Duodenal mucosa (tissue), 2 donors: ENCODE results near the gene GRB14.
"Not testable (repeated sequence)": the region's sequence is repeated elsewhere in the genome, so short reads cannot be mapped to it uniquely, and the experiment has no call there.

Experiments
- H3K27ac ChIP-seq: one replicate; pipeline ENCODE4 v1.7.0; 2013; ENCODE audit warnings: low read depth, low read length
- H3K27me3 ChIP-seq, 2 donors: one replicate each; pipeline ENCODE4 v1.7.0; 2013; ENCODE audit warnings: low read length in 2 of 2, control low read depth in 1 of 2; ENCODE audit not compliant: insufficient read depth in 2 of 2, control insufficient read depth in 1 of 2
- H3K36me3 ChIP-seq, 2 donors: one replicate each; pipeline ENCODE4 v1.7.0; 2013; ENCODE audit warnings: low read length in 2 of 2, control low read depth in 1 of 2; ENCODE audit not compliant: insufficient read depth in 2 of 2, control insufficient read depth in 1 of 2
- H3K4me1 ChIP-seq, 2 donors: one replicate each; pipeline ENCODE4 v1.7.0; 2013; ENCODE audit warnings: low read length in 2 of 2, control low read depth in 1 of 2; ENCODE audit not compliant: insufficient read depth in 2 of 2, control insufficient read depth in 1 of 2
- H3K4me3 ChIP-seq, 2 donors: one replicate each; pipeline ENCODE4 v1.7.0; 2013; ENCODE audit warnings: low read length in 2 of 2, low read depth in 1 of 2
- H3K9ac ChIP-seq, 2 donors: one replicate each; pipeline ENCODE4 v1.7.0; 2013; ENCODE audit warnings: low read length in 2 of 2, low read depth in 1 of 2
- H3K9me3 ChIP-seq, 2 donors: one replicate each; pipeline ENCODE4 v1.7.0; 2013; ENCODE audit warnings: low read length in 2 of 2, control low read depth in 1 of 2; ENCODE audit not compliant: control insufficient read depth in 1 of 2

The GRB14 gene

DNA sequence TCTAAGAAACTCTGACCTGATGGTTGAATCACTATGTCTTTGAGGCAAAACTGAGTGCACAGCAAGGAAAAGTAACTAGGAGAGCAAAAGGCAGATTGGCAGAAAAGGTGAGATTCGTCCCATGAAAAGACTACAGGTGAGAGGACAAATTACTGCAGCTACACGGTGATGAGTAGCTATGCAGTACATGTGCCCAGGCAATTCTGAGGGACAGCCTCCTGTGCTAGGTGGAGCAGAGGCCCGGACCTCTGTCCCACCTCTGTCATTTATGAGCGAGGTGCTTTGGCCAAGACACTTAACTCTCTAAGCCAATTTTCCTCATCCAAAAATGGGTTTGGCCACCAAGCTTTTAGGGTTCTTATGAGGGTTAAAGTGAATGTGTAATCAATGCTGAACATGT lies 59.9 kb downstream of the GRB14 start:
- H3K4me1 ChIP-seq: no peaks in the 10 kb centered on the region
- no peaks in the 10 kb centered on the region for H3K9me3 ChIP-seq
- H3K9ac ChIP-seq: no peak overlapping the region
- H3K4me3 ChIP-seq: no peak overlapping the region
- no peaks in the 10 kb centered on the region for H3K36me3 ChIP-seq
- H3K27ac ChIP-seq: no peak overlapping the region
- no peaks in the 10 kb centered on the region for H3K27me3 ChIP-seq

DNA sequence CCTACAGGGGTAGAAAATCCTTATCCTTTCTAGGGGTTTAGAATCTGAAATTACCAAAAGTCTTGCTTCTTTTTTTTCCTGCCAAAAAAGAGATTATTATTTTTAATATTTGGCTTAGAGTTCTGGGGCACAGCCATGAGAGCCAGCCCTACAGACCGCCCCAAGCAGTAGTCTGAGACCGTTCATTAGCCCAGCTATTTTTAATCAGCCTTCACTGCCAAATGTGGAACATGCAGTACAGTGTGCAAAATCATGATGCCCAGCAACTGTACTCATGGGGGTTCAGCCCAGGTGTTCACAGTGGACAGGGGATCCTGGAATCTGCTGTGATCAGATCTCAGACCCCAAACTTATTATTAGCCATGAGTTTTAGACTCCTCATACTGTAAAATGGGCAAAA lies 60.4 kb downstream of the GRB14 start:
- Histone ChIP-seq H3K36me3 (no peaks in the 10 kb centered on the region), H3K27me3 (no peaks in the 10 kb centered on the region), H3K4me1 (no peaks in the 10 kb centered on the region), H3K4me3 (no peak overlapping the region), H3K27ac (no peak overlapping the region), H3K9ac (no peak overlapping the region), H3K9me3 (no peaks in the 10 kb centered on the region)

DNA sequence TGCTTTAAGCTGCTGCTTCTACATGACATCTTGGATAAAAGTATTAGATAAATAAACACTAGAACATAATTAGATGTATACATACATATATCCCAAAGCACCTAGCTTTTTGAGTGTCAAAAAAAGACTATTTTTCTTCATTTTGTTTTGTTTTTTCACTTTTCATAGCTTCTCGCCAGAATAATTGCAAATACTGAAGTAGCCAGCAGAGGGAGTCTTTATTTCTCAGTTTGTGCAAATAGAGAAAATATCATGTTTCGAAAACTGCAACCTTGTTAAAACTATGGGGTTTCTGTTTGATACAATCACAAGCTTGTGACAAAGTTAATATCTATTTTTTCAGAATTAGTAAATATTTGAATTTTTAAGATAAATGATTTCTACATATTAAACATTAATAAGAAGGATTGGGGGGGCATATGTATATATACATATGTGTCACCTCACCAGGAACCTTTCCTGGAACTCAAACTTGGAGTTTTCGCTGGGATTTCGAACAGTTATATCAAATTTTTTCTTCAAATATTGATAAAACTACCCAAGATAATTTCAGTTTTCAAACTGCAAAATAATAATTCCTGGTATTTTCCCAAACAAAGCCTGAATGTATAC lies 61.0 kb downstream of the GRB14 start:
- H3K27ac ChIP-seq: no peak overlapping the region

DNA sequence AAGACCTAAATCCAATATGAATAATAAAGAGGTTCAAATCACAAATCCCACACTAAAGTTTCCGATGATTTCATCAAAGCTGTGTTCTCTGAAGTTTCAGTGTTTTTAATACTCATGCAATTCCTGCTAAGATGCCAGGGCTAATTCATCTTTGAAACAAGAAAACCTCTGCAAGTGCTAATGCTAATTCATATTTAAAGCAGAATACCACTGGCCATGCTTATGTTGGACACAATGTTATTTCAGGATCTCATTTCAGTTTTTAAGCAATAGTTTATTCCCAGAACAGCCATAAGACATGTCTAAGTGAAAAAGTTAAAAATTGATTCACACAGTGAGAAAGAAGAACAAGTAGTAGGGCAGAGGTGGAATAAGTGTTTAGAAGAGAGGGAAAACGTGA lies 62.8 kb downstream of the GRB14 start:
- Histone ChIP-seq H3K27me3 (no peaks in the 10 kb centered on the region), H3K27ac (no peak overlapping the region), H3K9me3 (no peaks in the 10 kb centered on the region), H3K4me1 (no peaks in the 10 kb centered on the region), H3K4me3 (no peak overlapping the region), H3K9ac (no peak overlapping the region), H3K36me3 (no peaks in the 10 kb centered on the region)

More for the DNA sequence above, 61.0 kb downstream of the GRB14 start:
- H3K4me3 ChIP-seq: no peak overlapping the region
- no peaks in the 10 kb centered on the region for H3K27me3 ChIP-seq
- no peaks in the 10 kb centered on the region for H3K9me3 ChIP-seq
- H3K36me3 ChIP-seq: no peaks in the 10 kb centered on the region
- no peak overlapping the region for H3K9ac ChIP-seq
- no peaks in the 10 kb centered on the region for H3K4me1 ChIP-seq

DNA sequence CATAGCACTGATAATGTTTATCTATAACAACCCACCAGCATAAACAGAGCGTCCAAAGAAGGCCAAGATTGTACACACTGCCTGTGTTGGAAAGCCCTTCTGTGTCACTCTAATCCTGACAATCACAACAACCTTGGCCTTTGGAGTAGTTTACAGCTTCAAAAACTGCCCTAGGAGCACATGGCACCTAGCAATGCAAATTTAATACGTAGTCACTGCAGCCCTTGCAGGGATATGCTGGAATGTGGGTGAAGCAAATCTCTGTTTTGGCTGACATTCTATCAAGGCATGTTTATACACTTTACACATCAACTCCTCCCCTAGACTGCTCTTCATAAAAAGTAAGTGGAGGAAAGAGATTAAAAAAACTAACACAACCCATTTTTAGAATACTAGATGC lies 66.8 kb downstream of the GRB14 start:
- Histone ChIP-seq H3K36me3 (no peaks in the 10 kb centered on the region), H3K4me1 (no peaks in the 10 kb centered on the region), H3K9me3 (no peaks in the 10 kb centered on the region), H3K27ac (no peak overlapping the region), H3K9ac (no peak overlapping the region), H3K27me3 (no peaks in the 10 kb centered on the region), H3K4me3 (no peak overlapping the region)

DNA sequence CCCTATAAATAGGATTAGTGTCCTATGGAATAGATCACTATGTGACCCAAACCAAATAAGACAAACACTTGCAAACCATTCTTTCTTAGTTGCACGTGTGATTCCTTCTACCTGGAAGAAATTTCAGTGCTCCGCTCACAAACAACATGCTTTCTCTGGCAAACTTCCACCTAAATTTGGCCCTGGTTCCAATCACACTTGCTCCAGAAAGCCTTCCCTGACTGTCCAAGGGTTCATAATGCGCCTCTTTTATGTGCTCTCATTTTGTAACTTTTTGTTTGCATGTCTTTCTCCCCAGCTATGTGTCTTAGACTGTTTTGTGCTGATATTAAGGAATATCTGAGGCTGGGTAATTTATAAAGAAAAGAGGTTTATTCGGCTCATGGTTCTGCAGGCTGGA lies 69.8 kb downstream of the GRB14 start:
- H3K27ac ChIP-seq: no peak overlapping the region
- H3K9ac ChIP-seq: no peak overlapping the region
- no peaks in the 10 kb centered on the region for H3K9me3 ChIP-seq
- no peaks in the 10 kb centered on the region for H3K27me3 ChIP-seq
- H3K4me3 ChIP-seq: no peak overlapping the region
- no peaks in the 10 kb centered on the region for H3K36me3 ChIP-seq
- no peaks in the 10 kb centered on the region for H3K4me1 ChIP-seq

DNA sequence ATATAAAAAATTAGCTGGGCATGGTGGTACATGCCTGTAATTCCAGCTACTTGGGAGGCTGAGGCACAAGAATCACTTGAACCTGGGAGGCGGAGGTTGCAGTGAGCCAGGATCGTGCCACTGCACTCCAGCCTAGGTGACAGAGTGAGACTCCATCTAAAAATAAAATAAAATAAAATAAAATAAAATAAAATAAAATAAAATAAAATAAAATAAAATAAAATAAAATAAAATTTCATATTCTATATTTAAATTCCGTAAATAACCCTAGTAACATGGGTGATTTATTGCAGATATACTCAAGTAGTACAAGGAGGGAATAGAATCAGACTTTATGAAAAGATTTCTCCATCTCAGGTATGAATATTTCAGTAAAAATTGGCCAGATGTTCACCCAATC lies 71.6 kb downstream of the GRB14 start:
- H3K4me1 ChIP-seq, H3K36me3 ChIP-seq, H3K9ac ChIP-seq, H3K27me3 ChIP-seq, H3K27ac ChIP-seq, H3K9me3 ChIP-seq, H3K4me3 ChIP-seq: not testable (repeated sequence)

DNA sequence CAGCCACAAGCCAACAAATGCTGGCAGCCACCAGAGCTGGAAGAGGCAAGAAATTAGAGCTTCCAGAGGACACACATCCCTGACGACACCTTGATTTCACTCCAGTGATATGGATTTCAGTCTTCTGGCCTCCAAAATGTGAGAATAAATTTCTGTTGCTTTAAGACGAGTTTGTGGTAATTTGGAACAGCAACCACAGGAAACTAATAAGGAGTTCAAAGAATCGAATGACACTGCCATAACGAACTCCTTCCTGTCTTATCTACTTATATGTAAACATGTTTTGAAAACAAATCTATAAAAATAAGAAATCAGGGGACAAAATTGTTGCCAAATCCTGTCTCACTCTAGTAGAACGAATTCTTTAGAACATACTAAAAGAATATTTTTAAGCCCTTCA lies 75.8 kb downstream of the GRB14 start:
- Histone ChIP-seq H3K9me3 (no peaks in the 10 kb centered on the region), H3K4me3 (no peak overlapping the region), H3K36me3 (no peaks in the 10 kb centered on the region), H3K9ac (no peak overlapping the region), H3K4me1 (no peaks in the 10 kb centered on the region), H3K27ac (no peak overlapping the region), H3K27me3 (no peaks in the 10 kb centered on the region)

DNA sequence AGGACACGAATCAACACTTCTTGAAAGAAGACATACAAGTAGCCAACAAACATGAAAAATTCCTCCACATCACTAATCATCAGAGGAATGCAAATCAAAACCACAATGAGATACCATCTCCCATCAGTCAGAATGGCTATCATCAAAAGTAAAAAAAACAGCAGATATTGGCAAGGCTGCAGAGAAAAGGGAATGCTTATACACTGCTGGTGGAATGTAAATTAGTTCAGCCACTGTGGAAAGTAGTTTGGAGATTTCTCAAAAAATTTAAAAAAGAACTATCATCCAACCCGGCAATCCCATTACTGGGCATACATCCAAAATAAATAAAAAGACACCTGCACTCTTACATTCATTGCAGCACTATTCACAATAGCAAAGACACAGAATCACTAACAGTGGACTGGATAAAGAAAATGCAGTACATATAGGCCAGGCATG lies 78.7 kb downstream of the GRB14 start:
- Histone ChIP-seq H3K4me3 (no peak overlapping the region), H3K36me3 (no peaks in the 10 kb centered on the region), H3K27ac (no peak overlapping the region), H3K4me1 (no peaks in the 10 kb centered on the region), H3K27me3 (no peaks in the 10 kb centered on the region), H3K9ac (no peak overlapping the region), H3K9me3 (no peaks in the 10 kb centered on the region)

DNA sequence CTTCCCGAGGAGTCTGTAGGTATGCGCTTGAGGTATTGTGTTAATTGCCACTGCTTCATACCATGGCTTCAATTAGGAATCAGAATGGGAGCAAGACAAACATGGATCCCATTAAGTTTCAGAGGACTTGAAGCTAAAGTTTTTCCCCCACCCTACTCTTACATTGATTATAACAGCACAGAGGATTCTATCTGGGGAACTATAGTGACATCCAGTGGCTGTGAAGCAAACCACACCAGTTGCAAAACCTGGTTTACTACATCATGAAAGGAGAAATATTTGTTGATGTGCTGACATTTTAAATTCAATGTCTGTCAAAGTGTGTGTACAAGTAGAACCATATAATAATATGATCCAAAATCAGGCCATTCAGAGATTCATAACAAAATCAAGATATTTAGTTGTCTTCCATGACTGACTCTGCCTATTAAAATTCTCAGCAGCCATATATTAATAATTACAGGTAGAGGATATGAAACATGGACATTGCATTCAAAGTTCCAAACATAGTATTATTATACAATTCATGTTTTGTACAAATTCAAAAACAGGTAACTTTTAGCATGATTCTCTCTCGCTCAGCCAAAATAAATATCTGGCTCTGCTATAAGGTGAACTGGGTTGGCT lies 82.9 kb downstream of the GRB14 start:
- Histone ChIP-seq H3K27me3 (no peaks in the 10 kb centered on the region), H3K4me3 (no peak overlapping the region), H3K36me3 (no peaks in the 10 kb centered on the region), H3K27ac (no peak overlapping the region), H3K4me1 (no peaks in the 10 kb centered on the region), H3K9ac (no peak overlapping the region), H3K9me3 (no peaks in the 10 kb centered on the region)
